HUES48 (cell line): ENCODE results near the gene SLC22A9.
"Not testable (repeated sequence)": the region's sequence is repeated elsewhere in the genome, so short reads cannot be mapped to it uniquely, and the experiment has no call there.

Source experiments
- H3K27ac ChIP-seq: one replicate; pipeline ENCODE4 v1.7.0; 2013; ENCODE audit warnings: low read depth, low read length, inconsistent platforms
- H3K27me3 ChIP-seq: 2 replicates; pipeline ENCODE4 v1.6.1; 2013; ENCODE audit warnings: mild to moderate bottlenecking, low read length; ENCODE audit not compliant: control insufficient read depth, insufficient read depth
- H3K36me3 ChIP-seq: 2 replicates; pipeline ENCODE4 v1.6.1; 2013; ENCODE audit warnings: low read length; ENCODE audit not compliant: control insufficient read depth, insufficient read depth
- H3K4me1 ChIP-seq: 2 replicates; pipeline ENCODE4 v1.6.1; 2013; ENCODE audit warnings: mild to moderate bottlenecking, low read length; ENCODE audit not compliant: control insufficient read depth, insufficient read depth
- H3K4me3 ChIP-seq: 2 replicates; pipeline ENCODE4 v1.5.1; 2013; ENCODE audit warnings: mild to moderate bottlenecking, low read depth, low read length
- H3K9ac ChIP-seq: 2 replicates; pipeline ENCODE4 v1.6.1; 2013; ENCODE audit warnings: mild to moderate bottlenecking, low read depth, low read length, moderate library complexity
- H3K9me3 ChIP-seq: 2 replicates; pipeline ENCODE4 v1.6.1; 2013; ENCODE audit warnings: low read length; ENCODE audit not compliant: control insufficient read depth, insufficient read depth

SLC22A9 gene

GRCh38 chr11:63369165-63369970, at the start of gene SLC22A9:
SLC22A9 (plus strand) TSS chr11:63369785; CDS start chr11:63370057, 272 bp downstream.
- Histone ChIP-seq H3K36me3 (no peaks in the 10 kb centered on the region), H3K4me1 (no peaks in the 10 kb centered on the region), H3K4me3 (no peak within 1 kb of the TSS), H3K27ac (no peak within 1 kb of the TSS), H3K9ac (no peak within 1 kb of the TSS), H3K27me3 (no peaks in the 10 kb centered on the region), H3K9me3 (no peaks in the 10 kb centered on the region)

GRCh38 chr11:63321723-63322122, 47.9 kb upstream of the SLC22A9 start:
- Histone ChIP-seq H3K27ac (no peak overlapping the region), H3K27me3 (no peaks in the 10 kb centered on the region), H3K4me3 (no peak overlapping the region), H3K36me3 (no peaks in the 10 kb centered on the region), H3K4me1 (no peaks in the 10 kb centered on the region), H3K9me3 (peaks cover 5% of the 10 kb centered on the region; the same call in 1 of the 2 replicates), H3K9ac (no peak overlapping the region)

GRCh38 chr11:63335089-63335488, 34.5 kb upstream of the SLC22A9 start:
- H3K36me3 ChIP-seq, H3K27ac ChIP-seq, H3K4me1 ChIP-seq, H3K9ac ChIP-seq, H3K27me3 ChIP-seq, H3K4me3 ChIP-seq: not testable (repeated sequence)
- H3K9me3 ChIP-seq, result peaks cover 14% of the 10 kb centered on the region

- H3K36me3 ChIP-seq, result no peaks in the 10 kb centered on the region
- H3K27me3 ChIP-seq, result no peaks in the 10 kb centered on the region
- no peak overlapping the region for H3K27ac ChIP-seq
- no peak overlapping the region for H3K4me3 ChIP-seq
- H3K9ac ChIP-seq, result no peak overlapping the region
- no peaks in the 10 kb centered on the region for H3K4me1 ChIP-seq
- peaks cover 14% of the 10 kb centered on the region for H3K9me3 ChIP-seq
These were observed 32.5 kb upstream of the SLC22A9 start for GRCh38 chr11:63337070-63337469.

GRCh38 chr11:63343130-63343529, 26.5 kb upstream of the SLC22A9 start:
- no peaks in the 10 kb centered on the region for H3K36me3 ChIP-seq
- no peaks in the 10 kb centered on the region for H3K27me3 ChIP-seq
- no peaks in the 10 kb centered on the region for H3K9me3 ChIP-seq
- H3K4me3 ChIP-seq, result no peak overlapping the region
- no peaks in the 10 kb centered on the region for H3K4me1 ChIP-seq
- H3K27ac ChIP-seq, result no peak overlapping the region
- H3K9ac ChIP-seq, result no peak overlapping the region

GRCh38 chr11:63352144-63352543, 17.4 kb upstream of the SLC22A9 start:
- H3K9ac ChIP-seq, result no peak overlapping the region
- peaks cover 10% of the 10 kb centered on the region for H3K9me3 ChIP-seq
- H3K27me3 ChIP-seq, result no peaks in the 10 kb centered on the region
- no peak overlapping the region for H3K4me3 ChIP-seq
- no peak overlapping the region for H3K27ac ChIP-seq
- no peaks in the 10 kb centered on the region for H3K4me1 ChIP-seq
- H3K36me3 ChIP-seq, result no peaks in the 10 kb centered on the region

GRCh38 chr11:63362196-63362793, 7.3 kb upstream of the SLC22A9 start:
- Histone ChIP-seq H3K9ac (no peak overlapping the region), H3K4me3 (no peak overlapping the region), H3K9me3 (no peaks in the 10 kb centered on the region)

GRCh38 chr11:63369971-63370588, 495 bp downstream of the SLC22A9 start:
- Histone ChIP-seq H3K9ac (no peak overlapping the region), H3K27ac (no peak overlapping the region), H3K36me3 (no peaks in the 10 kb centered on the region), H3K4me3 (no peak overlapping the region), H3K9me3 (no peaks in the 10 kb centered on the region), H3K4me1 (no peaks in the 10 kb centered on the region), H3K27me3 (no peaks in the 10 kb centered on the region)

More at GRCh38 chr11:63362196-63362793, 7.3 kb upstream of the SLC22A9 start:
- no peak overlapping the region for H3K27ac ChIP-seq
- H3K4me1 ChIP-seq, result no peaks in the 10 kb centered on the region
- no peaks in the 10 kb centered on the region for H3K27me3 ChIP-seq
- no peaks in the 10 kb centered on the region for H3K36me3 ChIP-seq

GRCh38 chr11:63371396-63371795, 1.8 kb downstream of the SLC22A9 start:
- no peak overlapping the region for H3K4me3 ChIP-seq
- no peak overlapping the region for H3K27ac ChIP-seq
- no peaks in the 10 kb centered on the region for H3K36me3 ChIP-seq
- H3K9ac ChIP-seq, result no peak overlapping the region
- H3K9me3 ChIP-seq, result no peaks in the 10 kb centered on the region
- no peaks in the 10 kb centered on the region for H3K27me3 ChIP-seq
- H3K4me1 ChIP-seq, result no peaks in the 10 kb centered on the region

GRCh38 chr11:63375434-63375833, 5.8 kb downstream of the SLC22A9 start:
- no peaks in the 10 kb centered on the region for H3K36me3 ChIP-seq
- no peak overlapping the region for H3K27ac ChIP-seq
- no peaks in the 10 kb centered on the region for H3K9me3 ChIP-seq
- no peak overlapping the region for H3K9ac ChIP-seq
- H3K4me1 ChIP-seq, result no peaks in the 10 kb centered on the region
- H3K4me3 ChIP-seq, result no peak overlapping the region
- H3K27me3 ChIP-seq, result no peaks in the 10 kb centered on the region

GRCh38 chr11:63380130-63380529, 10.5 kb downstream of the SLC22A9 start:
- Histone ChIP-seq H3K9ac (no peak overlapping the region), H3K9me3 (no peaks in the 10 kb centered on the region), H3K36me3 (no peaks in the 10 kb centered on the region), H3K4me1 (no peaks in the 10 kb centered on the region), H3K4me3 (no peak overlapping the region), H3K27ac (no peak overlapping the region), H3K27me3 (no peaks in the 10 kb centered on the region)
